HepG2 (cell line): ENCODE results near the gene RBM12. TPM values are rescaled to one million over a fixed set of nuclear protein-coding genes. Genes with fewer than 3 reads are reported as not detected.

ENCODE experiments used
- EEA1 ChIP-seq: sonication (generic); formaldehyde crosslinking; IDR thresholded peaks from 2 replicates; pipeline ENCODE4 v1.5.1; 2020; ENCODE audit warnings: mild to moderate bottlenecking, missing genetic modification reagents, borderline replicate concordance
- FOXK1 ChIP-seq: sonication (generic); formaldehyde crosslinking; IDR thresholded peaks from 2 replicates; pipeline ENCODE4 v1.4.0; 2020; ENCODE audit warnings: low read depth, missing genetic modification reagents, borderline replicate concordance
- NAIF1 ChIP-seq: sonication (generic); formaldehyde crosslinking; IDR thresholded peaks from 2 replicates; pipeline ENCODE4 v1.5.0; 2020; ENCODE audit warnings: mild to moderate bottlenecking, missing genetic modification reagents, borderline replicate concordance
- NONO ChIP-seq, 2 experiments: fragments of 450-650 bp in 1 of 2; sonication (generic) in 1 of 2; formaldehyde crosslinking in 1 of 2; IDR thresholded peaks in 1 of 2; conservative IDR thresholded peaks in 1 of 2; 2 replicates each; pipeline versions ENCODE4 v1.6.1 to v1.8.0; 2017 to 2022; ENCODE audit warnings: mild to moderate bottlenecking in 1 of 2, missing genetic modification reagents in 1 of 2, moderate library complexity in 1 of 2
- NPAS2 ChIP-seq: sonication (generic); formaldehyde crosslinking; IDR thresholded peaks from 2 replicates; pipeline ENCODE4 v1.8.0; 2022; ENCODE audit warnings: mild to moderate bottlenecking, missing genetic modification reagents, borderline replicate concordance
- PRDM15 ChIP-seq: sonication (generic); formaldehyde crosslinking; IDR thresholded peaks from 2 replicates; pipeline ENCODE4 v1.4.0; 2020; ENCODE audit warnings: missing genetic modification reagents
- RBM22 ChIP-seq: fragments of 200-400 bp; formaldehyde crosslinking; optimal IDR thresholded peaks from 2 replicates; pipeline ENCODE3; 2017; ENCODE audit warnings: mild to moderate bottlenecking, low read length, moderate library complexity
- SATB2 ChIP-seq: sonication (generic); formaldehyde crosslinking; IDR thresholded peaks from 2 replicates; pipeline ENCODE4 v1.5.0; 2020; ENCODE audit warnings: missing genetic modification reagents
- SETDB1 ChIP-seq: sonication (generic); formaldehyde crosslinking; IDR thresholded peaks from 2 replicates; pipeline ENCODE4 v1.5.1; 2020; ENCODE audit warnings: missing genetic modification reagents, mild to moderate bottlenecking, borderline replicate concordance
- TOE1 ChIP-seq: sonication (generic); formaldehyde crosslinking; IDR thresholded peaks from 2 replicates; pipeline ENCODE4 v1.4.0; 2020; ENCODE audit warnings: mild to moderate bottlenecking, missing genetic modification reagents
- XRCC5 ChIP-seq: fragments of 200-400 bp; formaldehyde crosslinking; optimal IDR thresholded peaks from 2 replicates; pipeline ENCODE3; 2017; ENCODE audit warnings: mild to moderate bottlenecking, low read length
- ZBTB1 ChIP-seq: sonication (generic); formaldehyde crosslinking; IDR thresholded peaks from 2 replicates; pipeline ENCODE4 v1.4.0; 2020; ENCODE audit warnings: missing genetic modification reagents, borderline replicate concordance
- ZBTB2 ChIP-seq: sonication (generic); formaldehyde crosslinking; IDR thresholded peaks from 2 replicates; pipeline ENCODE4 v1.8.0; 2022; ENCODE audit warnings: low read depth, missing genetic modification reagents
- ZNF350 ChIP-seq: sonication (generic); formaldehyde crosslinking; IDR thresholded peaks from 2 replicates; pipeline ENCODE4 v1.4.0; 2020; ENCODE audit warnings: mild to moderate bottlenecking, low read depth, missing genetic modification reagents, borderline replicate concordance
- ZNF501 ChIP-seq: sonication (generic); formaldehyde crosslinking; IDR thresholded peaks from 2 replicates; pipeline ENCODE4 v1.5.1; 2020; ENCODE audit warnings: mild to moderate bottlenecking, moderate library complexity, missing genetic modification reagents
- ZNF556 ChIP-seq: sonication (generic); formaldehyde crosslinking; IDR thresholded peaks from 2 replicates; pipeline ENCODE4 v1.4.0; 2020; ENCODE audit warnings: mild to moderate bottlenecking, missing genetic modification reagents, borderline replicate concordance
- ZSCAN30 ChIP-seq: sonication (generic); formaldehyde crosslinking; IDR thresholded peaks from 2 replicates; pipeline ENCODE4 v1.5.0; 2020; ENCODE audit warnings: mild to moderate bottlenecking, missing genetic modification reagents
- polyA plus RNA-seq, 8 experiments: library from polyadenylated mRNA; depleted of rRNA in 3 of 8; stranded (reverse) in 7 of 8; unstranded in 1 of 8; fragments of >200 nt; fragmentation: Illumina TruSeq in 4 of 8; extraction: Trizol in 4 of 8; gene quantifications; 2 replicates each; pipeline versions ENCODE4 v1.2.1 to v1.2.3, GENCODE V29; 2011 to 2016; ENCODE audit warnings: low read depth in 4 of 8, missing spikeins in 1 of 8, mixed read lengths in 1 of 8; ENCODE audit not compliant: insufficient read depth in 1 of 8
- total RNA-seq, 5 experiments: library from RNA; depleted of rRNA; stranded (reverse); fragments of >200 nt; fragmentation: Illumina TruSeq; extraction: Trizol; gene quantifications; 2 replicates each; pipeline ENCODE4 v1.2.3, GENCODE V29; 2016; ENCODE audit warnings: low read depth in 1 of 5

RBM12 gene
- total and polyA plus RNA-seq, 2 of the 13 experiments (the other 11 are each of a cell fraction or from before 2014, with no cell fraction given): 97.9 to 104 TPM

- TF ChIP-seq PRDM15 (CRISPR knock-in tag): 0 out of 2 replicates have a peak, but pooled peaks have one; percentile 9
- TF ChIP-seq ZBTB2 (CRISPR knock-in tag): no peak
- no peak for TF ChIP-seq XRCC5
- TF ChIP-seq FOXK1 (CRISPR knock-in tag): no peak
- 0 out of 2 replicates have a peak, but pooled peaks have one; percentile 50 for TF ChIP-seq ZNF556 (CRISPR knock-in tag)
- TF ChIP-seq EEA1 (CRISPR knock-in tag): no peak
- no peak for TF ChIP-seq TOE1 (CRISPR knock-in tag)
- TF ChIP-seq ZNF350 (CRISPR knock-in tag): no peak
- no peak for TF ChIP-seq NONO (IDR thresholded peaks at IDR 0.05)
- TF ChIP-seq NONO (CRISPR knock-in tag; conservative IDR thresholded peaks at IDR 0.05): 0 out of 2 replicates have a peak, but pooled peaks have one; percentile 18
- TF ChIP-seq NAIF1 (CRISPR knock-in tag): no peak
- TF ChIP-seq ZNF501 (CRISPR knock-in tag): no peak
- TF ChIP-seq ZSCAN30: no peak
- TF ChIP-seq SETDB1 (CRISPR knock-in tag): no peak
- no peak for TF ChIP-seq SATB2 (CRISPR knock-in tag)
- no peak for TF ChIP-seq ZBTB1 (CRISPR knock-in tag)
- TF ChIP-seq RBM22: no peak
- no peak for TF ChIP-seq NPAS2 (CRISPR knock-in tag)
Observed at GRCh38 chr20:35600993-35601973, 63.4 kb downstream of the RBM12 start (continued).
